ENCODE results near the gene GNAQ.
"Not testable (repeated sequence)": the region's sequence is repeated elsewhere in the genome, so short reads cannot be mapped to it uniquely, and the experiment has no call there.

The GNAQ gene

DNA sequence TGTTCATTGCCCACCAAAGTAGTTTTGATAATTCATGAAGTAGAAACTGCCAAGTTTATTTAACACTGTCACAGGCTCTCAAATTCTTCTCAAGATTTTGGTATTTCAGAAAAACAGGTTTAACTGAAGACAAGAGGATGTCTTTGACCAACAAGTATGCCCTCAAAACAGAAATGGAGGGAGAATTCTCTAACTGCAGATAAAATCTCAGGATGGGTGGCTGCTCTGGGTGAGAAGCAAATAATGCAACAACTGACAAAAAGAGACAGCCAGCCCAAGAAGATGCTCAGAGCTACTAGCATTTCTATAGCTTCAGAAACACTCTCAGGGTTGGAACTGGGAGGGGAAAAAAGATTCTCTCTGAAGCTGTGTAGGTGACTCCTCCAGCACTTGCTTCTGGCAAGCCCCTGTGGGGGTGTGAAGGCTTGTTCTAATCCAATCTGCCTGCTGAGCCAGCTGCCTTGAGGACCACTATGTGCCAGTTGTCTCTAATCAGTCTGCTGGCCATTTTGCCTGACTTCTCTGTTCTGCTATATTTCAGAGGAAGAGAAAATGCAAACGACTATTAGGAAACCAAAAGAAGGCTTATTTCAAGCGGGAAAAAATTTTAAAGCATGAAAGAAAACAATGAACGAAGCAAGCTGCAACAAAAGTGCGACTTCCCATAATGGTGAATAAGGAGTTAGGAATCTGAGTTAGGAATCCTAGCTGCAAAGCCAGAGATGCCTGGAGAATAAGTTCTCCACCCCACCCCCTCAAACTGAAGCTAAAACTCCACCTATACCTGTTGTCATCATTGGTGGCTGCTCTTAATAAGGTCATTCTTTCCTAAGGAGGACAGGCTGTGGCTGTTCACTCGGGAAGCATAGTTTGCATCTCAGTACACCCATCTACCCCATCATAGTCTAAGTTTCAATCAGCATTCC, 147.5 kb downstream of the GNAQ start:
- Histone ChIP-seq H3K27ac (peak overlapping the region in 1 of 2 donors; percentile 9), H3K4me3 (no peak overlapping the region)
- DNase-seq (ENCODE audit: low spot score), result no peak
- no peak for TF ChIP-seq CTCF (IDR thresholded peaks at IDR 0.05)

DNA sequence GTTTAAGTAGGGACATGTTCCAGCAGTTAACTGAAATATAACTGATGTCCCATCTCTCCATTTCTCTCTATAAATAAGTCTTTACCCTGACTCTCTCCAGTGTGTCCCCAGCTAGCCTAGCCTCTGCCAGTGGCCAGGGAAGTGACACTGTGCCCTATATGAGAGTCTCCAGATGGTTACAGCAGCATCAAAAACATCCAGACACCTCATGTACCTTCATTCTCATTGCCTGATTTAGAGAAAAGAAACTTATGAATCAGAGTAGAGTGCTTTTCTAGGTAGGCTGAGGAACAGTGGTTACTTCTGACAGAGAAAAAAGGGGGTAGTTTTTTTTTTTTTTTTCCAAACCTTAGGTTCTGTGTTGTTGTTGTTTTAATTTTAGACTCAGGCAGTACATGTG, 148.5 kb downstream of the GNAQ start:
- no peak for DNase-seq (ENCODE audit: low spot score)
- Histone ChIP-seq H3K27ac (no peak overlapping the region), H3K4me3 (no peak overlapping the region)
- no peak for TF ChIP-seq CTCF (IDR thresholded peaks at IDR 0.05)

- H3K4me3 ChIP-seq, result no peak overlapping the region
- no peak for TF ChIP-seq CTCF (IDR thresholded peaks at IDR 0.05)
- H3K27ac ChIP-seq, result no peak overlapping the region
- DNase-seq (ENCODE audit: low spot score), result no peak
Measured at GRCh38 chr9:77882294-77882693, 149.3 kb downstream of the GNAQ start.

- not testable (repeated sequence) for DNase-seq (ENCODE audit: low spot score); H3K4me3 ChIP-seq; H3K27ac ChIP-seq
Measured at GRCh38 chr9:77881634-77882033, 150.0 kb downstream of the GNAQ start.

DNA sequence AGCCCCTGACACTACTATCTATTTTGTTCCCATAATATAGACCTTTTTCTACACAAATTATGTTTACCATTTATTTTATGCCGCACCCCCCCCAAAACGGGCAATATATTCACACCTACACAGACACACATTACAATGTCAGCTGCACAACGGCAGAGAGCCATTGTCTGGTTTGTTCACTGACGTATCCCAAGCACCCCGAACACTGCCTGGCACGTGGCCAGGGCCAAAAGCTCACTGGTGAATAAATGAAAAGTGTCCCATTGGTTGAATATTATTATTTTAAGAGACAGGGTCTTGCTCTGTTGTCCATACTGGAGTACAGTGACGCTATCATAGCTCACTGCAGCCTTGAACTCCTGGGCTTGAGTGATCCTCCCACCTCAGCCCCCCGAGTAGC, 150.5 kb downstream of the GNAQ start:
- H3K27ac ChIP-seq, result no peak overlapping the region
- no peak for DNase-seq (ENCODE audit: low spot score)
- no peak overlapping the region for H3K4me3 ChIP-seq
- TF ChIP-seq CTCF (IDR thresholded peaks at IDR 0.05), result no peak

DNA sequence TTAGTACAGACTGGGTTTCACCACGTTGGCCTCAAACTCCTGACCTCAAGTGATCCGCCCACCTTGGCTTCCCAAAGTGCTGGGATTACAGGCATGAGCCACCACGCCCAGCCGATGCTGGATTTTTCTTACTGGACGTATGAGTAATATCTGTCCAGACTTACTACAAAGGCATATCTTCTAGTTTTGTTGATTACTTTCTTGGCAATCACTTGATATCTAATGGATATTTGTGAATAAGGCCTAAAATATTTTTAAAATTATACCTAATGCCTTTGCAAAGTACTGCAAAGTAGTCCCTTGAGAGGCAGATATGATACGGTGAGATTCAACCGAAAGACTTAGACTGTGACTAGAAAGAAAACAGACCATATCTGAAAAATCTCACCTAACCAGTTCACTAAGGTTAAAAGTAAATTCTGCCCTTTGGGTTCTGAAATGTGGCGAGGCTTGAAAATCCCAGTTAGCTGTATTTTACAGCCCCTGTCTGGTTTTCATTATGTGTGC, 152.1 kb downstream of the GNAQ start:
- H3K27ac ChIP-seq, result no peak overlapping the region
- no peak for TF ChIP-seq CTCF (IDR thresholded peaks at IDR 0.05)
- DNase-seq (ENCODE audit: low spot score), result no peak
- no peak overlapping the region for H3K4me3 ChIP-seq

DNA sequence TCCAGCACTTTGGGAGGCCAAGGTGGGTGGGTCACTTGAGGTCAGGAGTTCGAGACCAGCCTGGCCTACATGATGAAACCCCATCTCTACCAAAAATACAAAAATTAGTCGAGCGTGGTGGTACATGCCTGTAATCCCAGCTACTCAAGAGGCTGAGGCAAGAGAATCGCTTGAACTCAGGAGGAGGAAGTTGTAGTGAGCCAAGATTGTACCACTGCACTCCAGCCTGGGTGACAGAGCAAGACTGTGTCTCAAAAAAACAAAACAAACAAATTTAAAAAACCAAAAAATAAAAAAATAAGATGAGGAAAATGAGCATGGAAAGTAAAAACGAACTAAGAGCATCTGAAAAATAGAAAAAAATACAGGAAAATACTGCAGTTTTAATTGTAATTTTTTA, 152.8 kb downstream of the GNAQ start:
- not testable (repeated sequence) for DNase-seq (ENCODE audit: low spot score); H3K4me3 ChIP-seq; H3K27ac ChIP-seq

GRCh38 chr9:77877976-77878375, 153.6 kb downstream of the GNAQ start:
- no peak overlapping the region for H3K4me3 ChIP-seq
- no peak overlapping the region for H3K27ac ChIP-seq
- no peak for DNase-seq (ENCODE audit: low spot score)
- no peak for TF ChIP-seq CTCF (IDR thresholded peaks at IDR 0.05)
